ENCODE data around the gene CHID1.

The CHID1 gene

GRCh38 chr11:890794-891540 is 19.6 kb downstream of the CHID1 start:
- no peak for TF ChIP-seq CTCF (IDR thresholded peaks at IDR 0.05; ENCODE audit: extremely low read depth, insufficient read depth, missing control alignments)
- DNase-seq (ENCODE audit: low spot score): no peak
- in situ Hi-C loops (cut with MboI; ENCODE audit: low pct_unique_long_range_greater_than_20kb, low sequenced_read_pairs, unreplicated experiment): no loop called here

GRCh38 chr11:889687-890475 is 20.7 kb downstream of the CHID1 start:
- no peak for DNase-seq (ENCODE audit: low spot score)
- TF ChIP-seq CTCF (IDR thresholded peaks at IDR 0.05; ENCODE audit: extremely low read depth, insufficient read depth, missing control alignments): no peak
- in situ Hi-C loops (cut with MboI; ENCODE audit: low pct_unique_long_range_greater_than_20kb, low sequenced_read_pairs, unreplicated experiment): no loop called here

GRCh38 chr11:889257-889656 is 21.4 kb downstream of the CHID1 start:
- in situ Hi-C loops (cut with MboI; ENCODE audit: low pct_unique_long_range_greater_than_20kb, low sequenced_read_pairs, unreplicated experiment): no loop called here
- no peak for DNase-seq (ENCODE audit: low spot score)
- no peak for TF ChIP-seq CTCF (IDR thresholded peaks at IDR 0.05; ENCODE audit: extremely low read depth, insufficient read depth, missing control alignments)

- no peak for DNase-seq (ENCODE audit: low spot score)
- no peak for TF ChIP-seq CTCF (IDR thresholded peaks at IDR 0.05; ENCODE audit: extremely low read depth, insufficient read depth, missing control alignments)
- in situ Hi-C loops (cut with MboI; ENCODE audit: low pct_unique_long_range_greater_than_20kb, low sequenced_read_pairs, unreplicated experiment): no loop called here
Observed at GRCh38 chr11:888310-889212, 22.0 kb downstream of the CHID1 start.

GRCh38 chr11:887589-887988 is 23.0 kb downstream of the CHID1 start:
- in situ Hi-C loops (cut with MboI; ENCODE audit: low pct_unique_long_range_greater_than_20kb, low sequenced_read_pairs, unreplicated experiment): no loop called here
- no peak for DNase-seq (ENCODE audit: low spot score)
- TF ChIP-seq CTCF (IDR thresholded peaks at IDR 0.05; ENCODE audit: extremely low read depth, insufficient read depth, missing control alignments): no peak

- DNase-seq (ENCODE audit: low spot score): no peak
- in situ Hi-C loops (cut with MboI; ENCODE audit: low pct_unique_long_range_greater_than_20kb, low sequenced_read_pairs, unreplicated experiment): no loop called here
- TF ChIP-seq CTCF (IDR thresholded peaks at IDR 0.05; ENCODE audit: extremely low read depth, insufficient read depth, missing control alignments): no peak
Observed at GRCh38 chr11:886568-886967, 24.0 kb downstream of the CHID1 start.

Measured in GM13977 (cell line).